Measurements from ENCODE around the gene CASZ1. TPM values are rescaled to one million over a fixed set of nuclear protein-coding genes. Genes with fewer than 3 reads are reported as not detected.

CASZ1 gene
- total RNA-seq, 1 experiment from 2014 or later: 11.7 TPM

GRCh38 chr1:10641976-10642375 is 154.5 kb downstream of the CASZ1 start (continued):
- TF ChIP-seq, protein P1, sequence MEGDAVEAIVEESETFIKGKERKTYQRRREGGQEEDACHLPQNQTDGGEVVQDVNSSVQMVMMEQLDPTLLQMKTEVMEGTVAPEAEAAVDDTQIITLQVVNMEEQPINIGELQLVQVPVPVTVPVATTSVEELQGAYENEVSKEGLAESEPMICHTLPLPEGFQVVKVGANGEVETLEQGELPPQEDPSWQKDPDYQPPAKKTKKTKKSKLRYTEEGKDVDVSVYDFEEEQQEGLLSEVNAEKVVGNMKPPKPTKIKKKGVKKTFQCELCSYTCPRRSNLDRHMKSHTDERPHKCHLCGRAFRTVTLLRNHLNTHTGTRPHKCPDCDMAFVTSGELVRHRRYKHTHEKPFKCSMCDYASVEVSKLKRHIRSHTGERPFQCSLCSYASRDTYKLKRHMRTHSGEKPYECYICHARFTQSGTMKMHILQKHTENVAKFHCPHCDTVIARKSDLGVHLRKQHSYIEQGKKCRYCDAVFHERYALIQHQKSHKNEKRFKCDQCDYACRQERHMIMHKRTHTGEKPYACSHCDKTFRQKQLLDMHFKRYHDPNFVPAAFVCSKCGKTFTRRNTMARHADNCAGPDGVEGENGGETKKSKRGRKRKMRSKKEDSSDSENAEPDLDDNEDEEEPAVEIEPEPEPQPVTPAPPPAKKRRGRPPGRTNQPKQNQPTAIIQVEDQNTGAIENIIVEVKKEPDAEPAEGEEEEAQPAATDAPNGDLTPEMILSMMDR (IDR thresholded peaks at IDR 0.05): no peak
- TF ChIP-seq, protein P2, sequence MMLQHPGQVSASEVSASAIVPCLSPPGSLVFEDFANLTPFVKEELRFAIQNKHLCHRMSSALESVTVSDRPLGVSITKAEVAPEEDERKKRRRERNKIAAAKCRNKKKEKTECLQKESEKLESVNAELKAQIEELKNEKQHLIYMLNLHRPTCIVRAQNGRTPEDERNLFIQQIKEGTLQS (CRISPR knock-in tag; conservative IDR thresholded peaks at IDR 0.05): no peak
- TF ChIP-seq ZNF219 (CRISPR knock-in tag; IDR thresholded peaks at IDR 0.05; ENCODE audit: borderline replicate concordance) (no peak), CBFB (CRISPR knock-in tag; IDR thresholded peaks at IDR 0.05; ENCODE audit: low read depth) (no peak)

DNA sequence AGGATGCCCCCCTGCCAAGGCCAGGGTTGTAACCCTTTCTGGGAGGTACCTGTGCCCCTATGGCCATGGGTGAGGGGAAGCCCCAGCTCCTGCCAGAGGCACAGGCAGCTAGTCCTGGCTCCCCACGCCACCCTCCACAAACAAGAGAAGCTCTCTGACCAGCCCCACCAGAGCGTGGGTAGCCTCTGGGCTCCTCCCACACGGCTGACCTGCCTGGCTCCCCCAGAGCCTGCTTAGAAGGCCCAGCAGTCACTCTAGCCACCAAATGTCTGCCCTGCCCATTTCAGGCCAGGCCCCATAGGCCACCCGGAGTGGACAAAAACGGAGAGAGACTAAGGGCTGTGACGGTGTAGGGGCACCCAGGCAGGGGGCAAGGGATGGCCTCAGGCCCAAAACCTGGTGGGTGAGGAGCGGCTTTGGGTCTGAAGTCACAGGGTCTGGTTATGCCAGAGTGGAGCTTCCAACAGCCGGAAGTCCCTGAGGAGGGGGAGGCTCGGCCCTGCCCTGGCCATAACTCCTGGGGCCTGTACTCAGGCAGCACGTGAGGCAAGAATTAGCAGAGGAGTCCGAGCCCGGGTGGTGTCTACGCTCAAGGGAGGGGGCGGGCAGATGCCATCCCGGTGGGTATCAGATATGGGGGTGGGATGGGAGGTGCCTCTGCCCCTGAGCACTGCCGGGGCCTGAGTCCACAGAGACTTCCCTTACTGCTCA is 155.4 kb downstream of the CASZ1 start:
- ATAC-seq (no peak), DNase-seq (ENCODE audit: low spot score) (no peak)
- Mint-ChIP-seq H3K36me3 (no peaks in the 10 kb centered on the region), H3K4me3 (no peak overlapping the region), H3K27me3 (ENCODE audit: low read depth) (peaks cover 26% of the 10 kb centered on the region), H3K4me1 (peaks cover 6% of the 10 kb centered on the region), H3K27ac (no peak overlapping the region), H3K9me3 (no peaks in the 10 kb centered on the region)
- POLR2A ChIA-PET: no interaction called here
- CTCF ChIA-PET: interaction anchor here (0.7 to 2.9 kb wide), 8 partner anchors 11 to 301 kb away, joined by 3 to 11 read pairs (median 4); no protein-coding TSS in a partner anchor
- TF ChIP-seq JUN (CRISPR knock-in tag; IDR thresholded peaks at IDR 0.05) (no peak), ETV6 (CRISPR knock-in tag; IDR thresholded peaks at IDR 0.05) (no peak), ZNF416 (CRISPR knock-in tag; IDR thresholded peaks at IDR 0.05) (no peak), RORB (CRISPR knock-in tag; IDR thresholded peaks at IDR 0.05) (no peak), TEAD4 (CRISPR knock-in tag; IDR thresholded peaks at IDR 0.05) (no peak), OVOL2 (CRISPR knock-in tag; IDR thresholded peaks at IDR 0.05; ENCODE audit: borderline replicate concordance) (no peak), ZNF263 (CRISPR knock-in tag; IDR thresholded peaks at IDR 0.05; ENCODE audit: low read depth) (no peak), ZNF532 (CRISPR knock-in tag; IDR thresholded peaks at IDR 0.05; ENCODE audit: borderline replicate concordance) (no peak), ATF2 (CRISPR knock-in tag; IDR thresholded peaks at IDR 0.05; ENCODE audit: borderline replicate concordance, low read depth) (no peak), SP1 (CRISPR knock-in tag; conservative IDR thresholded peaks at IDR 0.05) (no peak), E2F5 (CRISPR knock-in tag; IDR thresholded peaks at IDR 0.05) (no peak), TCF7 (CRISPR knock-in tag; IDR thresholded peaks at IDR 0.05; ENCODE audit: low read depth) (no peak), ZNF671 (CRISPR knock-in tag; IDR thresholded peaks at IDR 0.05) (no peak), TP53 (CRISPR knock-in tag; IDR thresholded peaks at IDR 0.05) (no peak)
- TF ChIP-seq, protein P3, sequence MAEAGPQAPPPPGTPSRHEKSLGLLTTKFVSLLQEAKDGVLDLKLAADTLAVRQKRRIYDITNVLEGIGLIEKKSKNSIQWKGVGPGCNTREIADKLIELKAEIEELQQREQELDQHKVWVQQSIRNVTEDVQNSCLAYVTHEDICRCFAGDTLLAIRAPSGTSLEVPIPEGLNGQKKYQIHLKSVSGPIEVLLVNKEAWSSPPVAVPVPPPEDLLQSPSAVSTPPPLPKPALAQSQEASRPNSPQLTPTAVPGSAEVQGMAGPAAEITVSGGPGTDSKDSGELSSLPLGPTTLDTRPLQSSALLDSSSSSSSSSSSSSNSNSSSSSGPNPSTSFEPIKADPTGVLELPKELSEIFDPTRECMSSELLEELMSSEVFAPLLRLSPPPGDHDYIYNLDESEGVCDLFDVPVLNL (CRISPR knock-in tag; IDR thresholded peaks at IDR 0.05; ENCODE audit: borderline replicate concordance, low read depth): no peak
- TF ChIP-seq, protein P4, sequence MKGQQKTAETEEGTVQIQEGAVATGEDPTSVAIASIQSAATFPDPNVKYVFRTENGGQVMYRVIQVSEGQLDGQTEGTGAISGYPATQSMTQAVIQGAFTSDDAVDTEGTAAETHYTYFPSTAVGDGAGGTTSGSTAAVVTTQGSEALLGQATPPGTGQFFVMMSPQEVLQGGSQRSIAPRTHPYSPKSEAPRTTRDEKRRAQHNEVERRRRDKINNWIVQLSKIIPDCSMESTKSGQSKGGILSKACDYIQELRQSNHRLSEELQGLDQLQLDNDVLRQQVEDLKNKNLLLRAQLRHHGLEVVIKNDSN (CRISPR knock-in tag; IDR thresholded peaks at IDR 0.05): no peak

Data from WTC11 (cell line).